GM12878 (cell line): Measurements from ENCODE around the gene LIMD2. TPM values are rescaled to one million over a fixed set of nuclear protein-coding genes. Genes with fewer than 3 reads are reported as not detected.

Source experiments
- ATF7 ChIP-seq: fragments of 450-650 bp; IDR thresholded peaks from 2 replicates; pipeline ENCODE4 v1.6.1; 2016; ENCODE audit warnings: low read depth, mild to moderate bottlenecking
- BHLHE40 ChIP-seq, 2 experiments: fragments of 450-650 bp in 1 of 2; IDR thresholded peaks; 2 replicates each; pipeline ENCODE4 v1.6.1; 2011 to 2017; ENCODE audit warnings: low read depth in 2 of 2, borderline replicate concordance in 1 of 2, improper control_type of control experiment in 1 of 2, low read length in 1 of 2, mild to moderate bottlenecking in 1 of 2
- CBX5 ChIP-seq: sonication (generic); IDR thresholded peaks from 2 replicates; pipeline ENCODE4 v1.6.1; 2016; ENCODE audit warnings: low read depth, moderate library complexity, mild to moderate bottlenecking, inconsistent platforms
- CREB1 ChIP-seq: IDR thresholded peaks from 2 replicates; pipeline ENCODE4 v1.6.1; 2012; ENCODE audit warnings: low read depth, mild to moderate bottlenecking, inconsistent platforms
- ELK1 ChIP-seq: IDR thresholded peaks from 2 replicates; pipeline ENCODE4 v1.6.1; 2012; ENCODE audit warnings: low read depth, low read length, improper control_type of control experiment
- FOXK2 ChIP-seq: fragments of 450-650 bp; IDR thresholded peaks from 2 replicates; pipeline ENCODE4 v1.6.1; 2017; ENCODE audit warnings: mild to moderate bottlenecking, moderate library complexity
- GABPA ChIP-seq: IDR thresholded peaks from 2 replicates; pipeline ENCODE4 v1.6.1; 2014; ENCODE audit warnings: antibody characterized with exemption, low read depth, mild to moderate bottlenecking, inconsistent platforms
- MEF2A ChIP-seq: IDR thresholded peaks from 2 replicates; pipeline ENCODE4 v1.6.1; 2011; ENCODE audit warnings: low read depth, mild to moderate bottlenecking, low read length, moderate library complexity; ENCODE audit not compliant: insufficient read depth
- NFXL1 ChIP-seq: fragments of 450-650 bp; IDR thresholded peaks from 2 replicates; pipeline ENCODE4 v1.6.1; 2017; ENCODE audit warnings: antibody characterized with exemption, mild to moderate bottlenecking, borderline replicate concordance
- NR2C1 ChIP-seq: fragments of 450-650 bp; IDR thresholded peaks from 2 replicates; pipeline ENCODE4 v1.6.1; 2017; ENCODE audit warnings: antibody characterized with exemption, mild to moderate bottlenecking, moderate library complexity
- PBX3 ChIP-seq: IDR thresholded peaks from 2 replicates; pipeline ENCODE4 v1.6.1; 2011; ENCODE audit warnings: mild to moderate bottlenecking, low read depth, low read length, moderate library complexity; ENCODE audit not compliant: insufficient replicate concordance
- PKNOX1 ChIP-seq: fragments of 450-650 bp; IDR thresholded peaks from 2 replicates; pipeline ENCODE4 v1.6.1; 2016; ENCODE audit warnings: mild to moderate bottlenecking
- RFX5 ChIP-seq: IDR thresholded peaks from 2 replicates; pipeline ENCODE4 v1.6.1; 2011; ENCODE audit warnings: low read depth, low read length, improper control_type of control experiment
- SP1 ChIP-seq: IDR thresholded peaks from one replicate; pipeline ENCODE4 v1.6.1; 2011; ENCODE audit warnings: low read depth, low read length
- STAT3 ChIP-seq: IDR thresholded peaks from 2 replicates; pipeline ENCODE4 v1.6.1; 2011; ENCODE audit warnings: low read depth, low read length, improper control_type of control experiment
- TAF1 ChIP-seq: IDR thresholded peaks from 2 replicates; pipeline ENCODE4 v1.6.1; 2011; ENCODE audit warnings: mild to moderate bottlenecking, low read depth, low read length, borderline replicate concordance
- ZBTB11 ChIP-seq: fragments of 450-650 bp; formaldehyde crosslinking; IDR thresholded peaks from 2 replicates; pipeline ENCODE4 v1.5.0; 2022; ENCODE audit warnings: mild to moderate bottlenecking, missing genetic modification characterization
- ZNF207 ChIP-seq: fragments of 450-650 bp; IDR thresholded peaks from 2 replicates; pipeline ENCODE4 v1.6.1; 2014; ENCODE audit warnings: antibody characterized with exemption, mild to moderate bottlenecking, borderline replicate concordance
- polyA plus RNA-seq, 11 experiments: library from polyadenylated mRNA; depleted of rRNA in 4 of 11; unstranded in 6 of 11; stranded (reverse) in 5 of 11; fragments of >200 nt; fragmentation: Nextera tagmentation in 4 of 11; fragmentation: Illumina TruSeq in 1 of 11; extraction: Ambion mirVana in 4 of 11; extraction: Trizol in 1 of 11; gene quantifications; 1 replicate in 1 of 11; 2 replicates in 10 of 11; pipeline versions ENCODE4 v1.2.1 to v1.2.3, GENCODE V29; 2011 to 2016; ENCODE audit warnings: inconsistent platforms in 2 of 11, missing spikeins in 2 of 11, low read depth in 1 of 11
- total RNA-seq, 4 experiments: library from RNA; depleted of rRNA in 3 of 4; stranded (reverse); fragments of >200 nt in 3 of 4; fragmentation: Illumina TruSeq in 1 of 4; extraction: Trizol in 1 of 4; gene quantifications; 2 replicates each; pipeline versions ENCODE4 v1.2.1 to v1.2.3, GENCODE V29; 2013 to 2021

The LIMD2 gene
- total and polyA plus RNA-seq, 10 of the 15 experiments (the other 5 are each of a cell fraction or from before 2014, with no cell fraction given) = 1.1 to 339 (median 181) TPM

GRCh38 chr17:63698886-63699637, 863 bp downstream of the LIMD2 start (continued):
- TF ChIP-seq ATF7 (0 out of 2 replicates have a peak, but pooled peaks have one; percentile 37), STAT3 (no peak), MEF2A (0 out of 2 replicates have a peak, but pooled peaks have one; percentile 36), ELK1 (peak; percentile 50; the same call in 1 of the 2 replicates), CBX5 (no peak), SP1 (peak; percentile 67), PKNOX1 (peak; percentile 91), BHLHE40 (IDR thresholded peaks at IDR 0.05; ENCODE audit: borderline replicate concordance in 1 of 2, low read depth in 2 of 2, low read length in 1 of 2) (peak in 1 of 2 experiments; percentile 39; a peak in 1 of 4 replicates), GABPA (no peak; the same call in 1 of the 2 replicates), PBX3 (peak; percentile 67), FOXK2 (peak; percentile 42; the same call in 1 of the 2 replicates), NR2C1 (peak; percentile 33; the same call in 1 of the 2 replicates), TAF1 (peak; percentile 48; the same call in 1 of the 2 replicates), NFXL1 (no peak), CREB1 (peak; percentile 49; the same call in 1 of the 2 replicates), RFX5 (no peak), ZBTB11 (CRISPR knock-in tag) (no peak), ZNF207 (no peak)
